ENCODE measurements around the gene ANK3.

- TF ChIP-seq POLR2A (IDR thresholded peaks at IDR 0.05; ENCODE audit: low read depth, low read length) = peak; percentile 31
- no peak for TF ChIP-seq CTCF (IDR thresholded peaks at IDR 0.05; ENCODE audit: extremely low read depth in 1 of 2, insufficient read depth in 1 of 2, low read depth in 1 of 2, low read length in 2 of 2)
These were observed 35.9 kb upstream of the ANK3 start for GRCh38 chr10:60425392-60426110.
